HG03060 (cell line): ENCODE data around the gene DVL1.

ENCODE experiments used
- ATAC-seq: cut with Tn5 transposase; IDR thresholded peaks from one replicate; pipeline ENCODE4 v1.9.1; 2021; ENCODE audit warnings: low read depth, moderate number of reproducible peaks; ENCODE audit not compliant: unreplicated experiment

DVL1 gene

GRCh38 chr1:1286313-1287261, 62.6 kb downstream of the DVL1 start:
- no peak for ATAC-seq

GRCh38 chr1:1285611-1286311, 63.5 kb downstream of the DVL1 start:
- ATAC-seq = no peak
